ENCODE measurements around the gene USF2.

DNA sequence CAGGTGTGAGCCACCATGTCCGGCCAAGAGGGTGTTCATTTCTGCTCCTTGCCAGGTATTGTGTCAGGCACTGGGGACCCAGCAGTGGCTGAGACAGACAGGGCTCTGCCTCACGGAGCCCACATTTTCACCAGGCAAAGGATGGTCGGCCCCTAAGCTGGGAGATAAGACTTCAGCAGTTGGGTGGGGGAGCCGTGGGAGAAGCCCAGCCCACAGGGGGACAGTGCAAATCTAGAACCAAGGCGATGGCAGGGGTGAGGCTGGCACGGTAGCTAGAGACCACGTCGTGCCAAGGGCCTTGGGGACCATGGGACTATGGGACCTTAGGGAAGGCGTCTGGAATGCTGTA lies 11.7 kb upstream of the USF2 start:
- TF ChIP-seq, protein P1, sequence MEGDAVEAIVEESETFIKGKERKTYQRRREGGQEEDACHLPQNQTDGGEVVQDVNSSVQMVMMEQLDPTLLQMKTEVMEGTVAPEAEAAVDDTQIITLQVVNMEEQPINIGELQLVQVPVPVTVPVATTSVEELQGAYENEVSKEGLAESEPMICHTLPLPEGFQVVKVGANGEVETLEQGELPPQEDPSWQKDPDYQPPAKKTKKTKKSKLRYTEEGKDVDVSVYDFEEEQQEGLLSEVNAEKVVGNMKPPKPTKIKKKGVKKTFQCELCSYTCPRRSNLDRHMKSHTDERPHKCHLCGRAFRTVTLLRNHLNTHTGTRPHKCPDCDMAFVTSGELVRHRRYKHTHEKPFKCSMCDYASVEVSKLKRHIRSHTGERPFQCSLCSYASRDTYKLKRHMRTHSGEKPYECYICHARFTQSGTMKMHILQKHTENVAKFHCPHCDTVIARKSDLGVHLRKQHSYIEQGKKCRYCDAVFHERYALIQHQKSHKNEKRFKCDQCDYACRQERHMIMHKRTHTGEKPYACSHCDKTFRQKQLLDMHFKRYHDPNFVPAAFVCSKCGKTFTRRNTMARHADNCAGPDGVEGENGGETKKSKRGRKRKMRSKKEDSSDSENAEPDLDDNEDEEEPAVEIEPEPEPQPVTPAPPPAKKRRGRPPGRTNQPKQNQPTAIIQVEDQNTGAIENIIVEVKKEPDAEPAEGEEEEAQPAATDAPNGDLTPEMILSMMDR (IDR thresholded peaks at IDR 0.05) = no peak
- TF ChIP-seq POLR2A (IDR thresholded peaks at IDR 0.05) (no peak), POLR2AphosphoS5 (IDR thresholded peaks at IDR 0.05) (no peak)

Measured in stomach (tissue), 4 donors.